Muscle of leg (tissue), 11 donors: ENCODE results near the gene LAX1. TPM values are rescaled to one million over a fixed set of nuclear protein-coding genes. Genes with fewer than 3 reads are reported as not detected.
"Not testable (repeated sequence)": the region's sequence is repeated elsewhere in the genome, so short reads cannot be mapped to it uniquely, and the experiment has no call there.

Experiments used
- DNase-seq: peaks from one replicate; pipeline ENCODE4 v3.0.0; 2013
- H3K27ac ChIP-seq: one replicate; pipeline ENCODE4 v1.5.1; 2013; ENCODE audit warnings: mild to moderate bottlenecking, low read length, control low read depth
- H3K27me3 ChIP-seq: one replicate; pipeline ENCODE4 v1.6.1; 2013; ENCODE audit warnings: low read length; ENCODE audit not compliant: control insufficient read depth, insufficient read depth
- H3K36me3 ChIP-seq: one replicate; pipeline ENCODE4 v1.6.1; 2013; ENCODE audit warnings: low read length; ENCODE audit not compliant: control insufficient read depth, insufficient read depth
- H3K4me1 ChIP-seq: one replicate; pipeline ENCODE4 v1.6.1; 2013; ENCODE audit warnings: low read length; ENCODE audit not compliant: control insufficient read depth, insufficient read depth
- H3K4me3 ChIP-seq: one replicate; pipeline ENCODE4 v1.5.1; 2013; ENCODE audit warnings: low read length, control low read depth
- H3K9me3 ChIP-seq: replicated peaks from 2 replicates; pipeline ENCODE4 v1.6.1; 2013; ENCODE audit warnings: low read depth, low read length; ENCODE audit not compliant: control insufficient read depth
- WGBS: methylation state at CpG from one replicate; pipeline ENCODE4 v1.1.5; 2013; ENCODE audit warnings: missing lambda C conversion rate; ENCODE audit not compliant: insufficient coverage; 5-methylcytosine and 5-hydroxymethylcytosine counted together
- polyA plus RNA-seq, 8 donors: library from polyadenylated mRNA; unstranded; fragments of 120-200 nt; gene quantifications; one replicate each; pipeline versions ENCODE4 v1.2.1 to v1.2.3, GENCODE V29; 2013; ENCODE audit warnings: inconsistent platforms in 1 of 8, low replicate concordance in 1 of 8; ENCODE audit not compliant: insufficient read length in 8 of 8, insufficient read depth in 1 of 8
- total RNA-seq: library from RNA; stranded (reverse); fragments of 120-200 nt; gene quantifications from one replicate; pipeline ENCODE4 v1.2.4, GENCODE V29; 2013

Gene LAX1
- total and polyA plus RNA-seq, 9 donors, result 0.07 to 0.29 (median 0.12) TPM

GRCh38 chr1:203792486-203792885 lies 27.5 kb downstream of the LAX1 start:
- H3K27me3 ChIP-seq, result no peaks in the 10 kb centered on the region
- DNase-seq, result no peak
- 79% methylated on average over 2 of the region's 2 CpGs for WGBS
- H3K9me3 ChIP-seq, result no peaks in the 10 kb centered on the region
- H3K4me3 ChIP-seq, result no peak overlapping the region
- peaks cover 3% of the 10 kb centered on the region for H3K36me3 ChIP-seq
- H3K27ac ChIP-seq, result no peak overlapping the region
- H3K4me1 ChIP-seq, result peaks cover 4% of the 10 kb centered on the region

- Histone ChIP-seq H3K36me3 (peaks cover 13% of the 10 kb centered on the region), H3K4me1 (peaks cover 15% of the 10 kb centered on the region)
- not testable (repeated sequence) for H3K9me3 ChIP-seq, H3K27ac ChIP-seq, DNase-seq, H3K27me3 ChIP-seq, H3K4me3 ChIP-seq
- 100% methylated on average over 1 of the region's 7 CpGs for WGBS
These were observed 28.6 kb downstream of the LAX1 start for GRCh38 chr1:203793561-203793960.

- Histone ChIP-seq H3K4me3 (peak overlapping the region; percentile 86), H3K27me3 (no peaks in the 10 kb centered on the region), H3K36me3 (peaks cover 21% of the 10 kb centered on the region), H3K4me1 (peaks cover 22% of the 10 kb centered on the region), H3K27ac (peak overlapping the region; percentile 97), H3K9me3 (no peaks in the 10 kb centered on the region)
- WGBS, result 100% methylated on average over 5 of the region's 19 CpGs
- DNase-seq, result no peak
These were observed 29.9 kb downstream of the LAX1 start for GRCh38 chr1:203794764-203795440.

- no peaks in the 10 kb centered on the region for H3K9me3 ChIP-seq
- no peaks in the 10 kb centered on the region for H3K27me3 ChIP-seq
- H3K36me3 ChIP-seq, result peaks cover 22% of the 10 kb centered on the region
- DNase-seq, result peak; percentile 99
- peak within 1 kb of the TSS; percentile 86 for H3K4me3 ChIP-seq
- peak within 1 kb of the TSS; percentile 97 for H3K27ac ChIP-seq
- under 1% methylated on average over 38 of the region's 59 CpGs for WGBS
- peaks cover 22% of the 10 kb centered on the region for H3K4me1 ChIP-seq
These were observed 30.7 kb downstream of the LAX1 start, which contains the start of the genes ZBED6 and ZC3H11A for GRCh38 chr1:203795441-203796235. TSS of gene ZBED6 (plus strand) at chr1:203795623. CDS start at chr1:203797523, 1,900 bp downstream. TSS of gene ZC3H11A (plus strand) at chr1:203795623. CDS start at chr1:203817071, 21,448 bp downstream.

GRCh38 chr1:203796236-203796605 lies 31.2 kb downstream of the LAX1 start:
- Histone ChIP-seq H3K36me3 (peaks cover 22% of the 10 kb centered on the region), H3K27ac (peak overlapping the region; percentile 97), H3K4me1 (peaks cover 22% of the 10 kb centered on the region), H3K9me3 (no peaks in the 10 kb centered on the region), H3K4me3 (peak overlapping the region; percentile 86), H3K27me3 (no peaks in the 10 kb centered on the region)
- DNase-seq, result peak; percentile 59
- 0% methylated on average over 5 of the region's 12 CpGs for WGBS

GRCh38 chr1:203797216-203797615 lies 32.2 kb downstream of the LAX1 start:
- peaks cover 22% of the 10 kb centered on the region for H3K36me3 ChIP-seq
- H3K4me3 ChIP-seq, result no peak overlapping the region
- no peak for DNase-seq
- H3K27ac ChIP-seq, result peak overlapping the region; percentile 26
- no peaks in the 10 kb centered on the region for H3K27me3 ChIP-seq
- H3K4me1 ChIP-seq, result peaks cover 22% of the 10 kb centered on the region
- no CpG with 5 or more reads among the region's 2 CpGs for WGBS
- H3K9me3 ChIP-seq, result no peaks in the 10 kb centered on the region

- peaks cover 23% of the 10 kb centered on the region for H3K36me3 ChIP-seq
- no CpG with 5 or more reads among the region's 6 CpGs for WGBS
- peak overlapping the region; percentile 22 for H3K27ac ChIP-seq
- H3K4me1 ChIP-seq, result peaks cover 22% of the 10 kb centered on the region
- H3K9me3 ChIP-seq, result no peaks in the 10 kb centered on the region
- H3K27me3 ChIP-seq, result no peaks in the 10 kb centered on the region
- H3K4me3 ChIP-seq, result no peak overlapping the region
- DNase-seq, result peak; percentile 53
These were observed 33.1 kb downstream of the LAX1 start for GRCh38 chr1:203797948-203798655.

- H3K27me3 ChIP-seq, result no peaks in the 10 kb centered on the region
- 80% methylated on average over 1 of the region's 4 CpGs for WGBS
- no peak overlapping the region for H3K4me3 ChIP-seq
- peaks cover 30% of the 10 kb centered on the region for H3K36me3 ChIP-seq
- no peak for DNase-seq
- peak overlapping the region; percentile 18 for H3K27ac ChIP-seq
- H3K4me1 ChIP-seq, result peaks cover 22% of the 10 kb centered on the region
- no peaks in the 10 kb centered on the region for H3K9me3 ChIP-seq
These were observed 34.2 kb downstream of the LAX1 start for GRCh38 chr1:203799157-203799556.

GRCh38 chr1:203799971-203800370 lies 35.0 kb downstream of the LAX1 start:
- H3K27me3 ChIP-seq, result no peaks in the 10 kb centered on the region
- H3K9me3 ChIP-seq, result no peaks in the 10 kb centered on the region
- DNase-seq, result peak; percentile 33
- WGBS, result no CpG with 5 or more reads among the region's 1 CpG
- no peak overlapping the region for H3K4me3 ChIP-seq
- H3K4me1 ChIP-seq, result peaks cover 19% of the 10 kb centered on the region
- H3K27ac ChIP-seq, result peak overlapping the region; percentile 38
- peaks cover 30% of the 10 kb centered on the region for H3K36me3 ChIP-seq

- Histone ChIP-seq H3K4me3 (no peak overlapping the region), H3K27ac (no peak overlapping the region), H3K27me3 (no peaks in the 10 kb centered on the region), H3K4me1 (no peaks in the 10 kb centered on the region), H3K9me3 (no peaks in the 10 kb centered on the region), H3K36me3 (peaks cover 24% of the 10 kb centered on the region)
- 94% methylated on average over 5 of the region's 7 CpGs for WGBS
- DNase-seq, result no peak
These were observed 40.7 kb downstream of the LAX1 start for GRCh38 chr1:203805689-203806088.
